ENCODE data around the gene GPR176. TPM values are rescaled to one million over a fixed set of nuclear protein-coding genes. Genes with fewer than 3 reads are reported as not detected.

Gene GPR176
- total RNA-seq, 1 donor from 2014 or later: 32.1 TPM

DNA sequence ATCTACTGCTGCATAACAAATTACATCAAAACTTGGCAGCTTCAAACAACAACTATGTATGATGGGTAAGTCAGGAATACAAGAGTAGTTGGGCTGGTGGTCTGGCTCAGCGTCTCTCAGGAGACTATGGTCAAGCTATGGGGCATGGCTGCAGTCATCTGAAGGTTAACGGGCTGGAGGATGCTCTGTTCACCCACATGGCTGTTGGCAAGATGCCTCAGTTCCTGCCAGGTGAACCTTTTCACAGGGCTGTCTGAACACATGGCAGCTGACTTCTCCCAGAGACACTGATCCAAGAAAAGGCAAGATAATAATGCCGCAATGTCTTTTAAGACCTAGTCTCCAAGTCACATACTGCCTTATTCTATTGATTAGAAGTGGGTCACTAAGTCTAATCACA lies 63.7 kb downstream of the GPR176 start:
- no peak for DNase-seq (ENCODE audit: low read depth)
- TF ChIP-seq, protein P1, sequence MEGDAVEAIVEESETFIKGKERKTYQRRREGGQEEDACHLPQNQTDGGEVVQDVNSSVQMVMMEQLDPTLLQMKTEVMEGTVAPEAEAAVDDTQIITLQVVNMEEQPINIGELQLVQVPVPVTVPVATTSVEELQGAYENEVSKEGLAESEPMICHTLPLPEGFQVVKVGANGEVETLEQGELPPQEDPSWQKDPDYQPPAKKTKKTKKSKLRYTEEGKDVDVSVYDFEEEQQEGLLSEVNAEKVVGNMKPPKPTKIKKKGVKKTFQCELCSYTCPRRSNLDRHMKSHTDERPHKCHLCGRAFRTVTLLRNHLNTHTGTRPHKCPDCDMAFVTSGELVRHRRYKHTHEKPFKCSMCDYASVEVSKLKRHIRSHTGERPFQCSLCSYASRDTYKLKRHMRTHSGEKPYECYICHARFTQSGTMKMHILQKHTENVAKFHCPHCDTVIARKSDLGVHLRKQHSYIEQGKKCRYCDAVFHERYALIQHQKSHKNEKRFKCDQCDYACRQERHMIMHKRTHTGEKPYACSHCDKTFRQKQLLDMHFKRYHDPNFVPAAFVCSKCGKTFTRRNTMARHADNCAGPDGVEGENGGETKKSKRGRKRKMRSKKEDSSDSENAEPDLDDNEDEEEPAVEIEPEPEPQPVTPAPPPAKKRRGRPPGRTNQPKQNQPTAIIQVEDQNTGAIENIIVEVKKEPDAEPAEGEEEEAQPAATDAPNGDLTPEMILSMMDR (conservative IDR thresholded peaks at IDR 0.05; ENCODE audit: low read depth, low read length): no peak
- no peak overlapping the region for H3K4me3 ChIP-seq (ENCODE audit: low read depth, low read length)

DNA sequence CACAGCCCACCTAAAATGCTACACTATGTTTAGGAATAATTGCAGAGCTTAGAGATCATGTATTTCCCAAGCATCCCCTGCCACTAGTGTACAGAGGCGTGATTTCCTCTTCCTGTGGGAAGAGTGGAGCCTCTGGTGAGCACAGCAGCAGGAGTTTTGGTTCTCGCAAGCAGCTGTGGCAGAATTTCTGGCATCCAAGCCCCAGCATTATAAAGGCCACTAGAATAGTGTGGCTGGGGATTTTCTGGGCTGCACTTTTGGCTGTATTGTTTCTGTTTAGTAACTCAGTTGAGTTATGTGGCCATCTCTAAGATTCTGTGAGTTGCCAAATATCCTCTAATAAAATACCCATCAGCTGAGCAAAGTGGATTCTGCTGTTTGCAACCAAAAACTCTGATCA lies 64.7 kb downstream of the GPR176 start:
- TF ChIP-seq, protein P1 (conservative IDR thresholded peaks at IDR 0.05; ENCODE audit: low read depth, low read length): no peak
- H3K4me3 ChIP-seq (ENCODE audit: low read depth, low read length): no peak overlapping the region
- no peak for DNase-seq (ENCODE audit: low read depth)

DNA sequence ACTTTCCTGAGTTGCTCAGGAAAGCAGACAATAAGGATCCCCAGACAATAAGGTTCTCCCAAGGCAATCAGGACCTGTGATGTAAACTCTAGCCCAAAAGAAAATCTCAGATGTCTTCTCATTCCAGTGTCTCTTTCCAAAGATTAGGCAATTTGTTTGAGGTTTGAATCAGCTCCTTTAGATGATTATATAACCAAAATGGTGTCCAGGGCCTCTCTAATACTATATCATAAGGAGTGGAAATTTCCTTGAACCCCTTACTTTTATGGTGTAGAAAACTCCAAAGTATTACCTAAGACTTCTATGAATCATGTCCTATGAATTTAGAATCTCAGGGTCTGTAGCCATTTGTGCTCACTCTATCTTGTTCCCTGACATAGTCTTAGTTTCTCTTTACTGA lies 65.9 kb downstream of the GPR176 start:
- no peak for DNase-seq (ENCODE audit: low read depth)
- TF ChIP-seq, protein P1 (conservative IDR thresholded peaks at IDR 0.05; ENCODE audit: low read depth, low read length): no peak
- H3K4me3 ChIP-seq (ENCODE audit: low read depth, low read length): no peak overlapping the region

DNA sequence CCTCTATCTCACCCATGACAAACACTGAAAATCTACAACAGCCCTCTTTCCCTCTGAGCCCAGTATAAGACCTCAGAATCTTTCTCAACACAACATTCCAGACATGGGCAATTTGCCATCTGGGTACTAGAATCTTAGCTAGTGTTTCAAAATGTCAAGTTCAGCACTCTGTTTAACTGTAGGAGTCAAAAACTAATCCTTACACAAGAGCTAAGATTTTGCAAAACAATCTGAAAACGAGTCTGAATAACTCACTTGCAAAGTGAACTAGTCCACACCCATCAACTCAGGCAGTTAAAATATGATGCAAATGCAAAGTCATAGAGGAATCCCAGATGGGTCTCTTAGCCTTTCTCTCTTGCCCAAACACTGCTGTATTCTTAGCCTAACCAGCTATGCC lies 67.8 kb downstream of the GPR176 start:
- TF ChIP-seq, protein P1 (conservative IDR thresholded peaks at IDR 0.05; ENCODE audit: low read depth, low read length): no peak
- H3K4me3 ChIP-seq (ENCODE audit: low read depth, low read length): no peak overlapping the region
- no peak for DNase-seq (ENCODE audit: low read depth)

DNA sequence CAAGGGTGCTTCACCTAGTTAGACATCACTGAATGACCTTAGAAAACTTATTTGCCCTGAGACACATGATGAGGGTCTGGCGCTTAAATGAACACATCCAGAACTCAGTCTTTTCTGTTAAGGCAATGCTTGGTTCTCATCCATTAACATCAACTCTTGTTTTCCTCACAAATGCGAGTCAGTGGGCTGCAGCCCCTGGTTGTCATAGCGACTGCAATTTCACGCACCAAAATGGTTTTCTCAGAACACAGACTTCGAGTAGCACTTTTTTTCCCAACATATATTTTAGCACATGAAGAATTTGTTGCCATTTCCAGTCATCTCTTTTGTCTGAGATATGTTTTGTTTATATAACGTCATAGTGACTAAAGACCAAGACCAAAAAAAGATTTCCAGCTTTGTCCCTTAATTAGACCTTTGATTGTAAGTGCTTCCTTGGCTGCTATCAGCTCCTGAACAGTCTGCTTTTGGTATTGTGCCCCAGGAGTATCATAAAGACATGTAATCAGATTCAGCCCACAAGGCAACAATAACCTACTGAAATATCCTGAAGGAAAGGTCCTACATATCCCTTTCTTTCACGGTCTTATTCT lies 68.5 kb downstream of the GPR176 start:
- DNase-seq (ENCODE audit: low read depth): no peak
- H3K4me3 ChIP-seq (ENCODE audit: low read depth, low read length): no peak overlapping the region
- TF ChIP-seq, protein P1 (conservative IDR thresholded peaks at IDR 0.05; ENCODE audit: low read depth, low read length): no peak

DNA sequence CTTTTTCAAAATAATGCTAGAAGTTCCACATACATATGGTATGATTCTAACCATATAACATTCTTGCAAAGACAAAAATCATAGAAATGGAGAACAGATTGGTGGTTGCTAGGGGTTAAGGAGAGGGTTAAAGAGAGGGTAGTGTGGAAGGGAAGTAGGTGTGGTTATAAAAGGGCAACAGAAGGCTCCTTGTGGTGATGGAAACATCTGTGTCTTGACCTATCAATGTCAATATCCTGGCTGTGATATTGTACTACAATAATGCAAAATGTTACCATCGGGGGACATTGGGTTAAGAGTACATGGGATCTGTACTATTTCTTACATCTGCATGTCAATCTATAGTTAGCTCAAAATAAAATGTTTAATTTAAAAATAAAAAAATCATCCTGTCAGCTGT lies 69.6 kb downstream of the GPR176 start:
- no peak for DNase-seq (ENCODE audit: low read depth)
- H3K4me3 ChIP-seq (ENCODE audit: low read depth, low read length): no peak overlapping the region
- TF ChIP-seq, protein P1 (conservative IDR thresholded peaks at IDR 0.05; ENCODE audit: low read depth, low read length): no peak

DNA sequence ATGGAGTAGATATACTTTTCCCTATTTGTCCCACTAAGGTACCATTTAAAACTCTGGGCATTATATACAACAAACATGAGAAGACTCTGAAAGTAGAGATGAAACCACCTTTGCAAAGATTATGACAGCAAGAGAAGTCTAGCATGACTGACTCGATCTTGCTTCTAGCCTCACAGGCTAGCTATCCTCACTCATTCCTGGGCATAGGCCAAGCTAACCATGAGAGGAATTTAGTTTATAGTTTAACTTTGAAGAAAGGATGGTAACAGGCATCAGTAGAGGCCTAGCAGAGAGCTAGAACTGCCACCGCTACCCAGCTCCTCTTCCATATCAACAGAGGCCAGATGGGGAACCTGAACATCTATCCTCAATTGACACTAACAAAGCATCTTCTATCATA lies 74.0 kb downstream of the GPR176 start:
- TF ChIP-seq, protein P1 (conservative IDR thresholded peaks at IDR 0.05; ENCODE audit: low read depth, low read length): no peak
- peak; percentile 53 for DNase-seq (ENCODE audit: low read depth)
- H3K4me3 ChIP-seq (ENCODE audit: low read depth, low read length): no peak overlapping the region
